ENCODE results near the gene RYR3. TPM values are rescaled to one million over a fixed set of nuclear protein-coding genes. Genes with fewer than 3 reads are reported as not detected.

Gene RYR3
- total RNA-seq, 1 experiment from 2014 or later: not detected

- Histone ChIP-seq H2AFZ (ENCODE audit: low read length) (no peak overlapping the region), H3K27ac (ENCODE audit: low read length) (no peak overlapping the region), H3K4me1 (ENCODE audit: low read length) (no peaks in the 10 kb centered on the region), H3K4me2 (ENCODE audit: low read depth, low read length, poor library complexity, severe bottlenecking) (no peak overlapping the region), H4K20me1 (ENCODE audit: insufficient read depth, low read depth, low read length) (0 out of 2 replicates have a peak, but pooled peaks cover 5% of the 10 kb centered on the region), H3K9me3 (ENCODE audit: low read length) (no peaks in the 10 kb centered on the region), H3K4me3 (ENCODE audit: low read length) (no peak overlapping the region), H3K9me2 (replicated peaks; ENCODE audit: insufficient read depth, low read length) (no peaks in the 10 kb centered on the region), H3K79me2 (ENCODE audit: low read length) (no peaks in the 10 kb centered on the region), H3K36me3 (ENCODE audit: insufficient read depth, low read length) (no peaks in the 10 kb centered on the region), H3K27me3 (ENCODE audit: low read length) (no peaks in the 10 kb centered on the region), H3K9ac (ENCODE audit: low read length) (no peak overlapping the region)
- DNase-seq: no peak
Observed at GRCh38 chr15:33903661-33904060, 592.9 kb downstream of the RYR3 start.

DNA sequence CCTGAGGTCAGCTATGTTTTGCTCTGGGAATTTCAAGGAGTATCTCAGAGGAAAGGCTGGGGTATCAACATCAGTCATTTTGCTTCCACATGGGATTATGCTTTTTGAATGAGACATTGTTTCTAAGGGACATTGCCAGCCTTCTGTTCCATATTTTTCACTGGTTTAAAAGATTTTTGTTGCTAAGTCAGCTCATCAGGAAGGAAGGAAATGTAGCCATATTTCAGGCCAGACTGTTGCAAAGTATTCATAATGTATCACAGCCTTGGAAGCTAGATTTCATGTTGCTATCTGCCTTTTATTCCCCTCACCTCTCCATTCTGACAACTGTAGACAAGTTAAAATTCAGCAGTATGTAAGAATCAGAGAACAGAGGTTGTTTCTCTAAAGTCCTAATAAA is 596.6 kb downstream of the RYR3 start:
- DNase-seq: no peak
- no peaks in the 10 kb centered on the region for H3K9me2 ChIP-seq (replicated peaks; ENCODE audit: insufficient read depth, low read length)
- no peaks in the 10 kb centered on the region for H3K4me1 ChIP-seq (ENCODE audit: low read length)
- H3K4me2 ChIP-seq (ENCODE audit: low read depth, low read length, poor library complexity, severe bottlenecking): no peak overlapping the region
- no peaks in the 10 kb centered on the region for H3K79me2 ChIP-seq (ENCODE audit: low read length)
- H2AFZ ChIP-seq (ENCODE audit: low read length): no peak overlapping the region
- no peak overlapping the region for H3K4me3 ChIP-seq (ENCODE audit: low read length)
- H3K27me3 ChIP-seq (ENCODE audit: low read length): no peaks in the 10 kb centered on the region
- no peak overlapping the region for H3K27ac ChIP-seq (ENCODE audit: low read length)
- no peaks in the 10 kb centered on the region for H3K9me3 ChIP-seq (ENCODE audit: low read length)
- no peaks in the 10 kb centered on the region for H3K36me3 ChIP-seq (ENCODE audit: insufficient read depth, low read length)
- no peak overlapping the region for H3K9ac ChIP-seq (ENCODE audit: low read length)
- 0 out of 2 replicates have a peak, but pooled peaks cover 7% of the 10 kb centered on the region for H4K20me1 ChIP-seq (ENCODE audit: insufficient read depth, low read depth, low read length)

DNA sequence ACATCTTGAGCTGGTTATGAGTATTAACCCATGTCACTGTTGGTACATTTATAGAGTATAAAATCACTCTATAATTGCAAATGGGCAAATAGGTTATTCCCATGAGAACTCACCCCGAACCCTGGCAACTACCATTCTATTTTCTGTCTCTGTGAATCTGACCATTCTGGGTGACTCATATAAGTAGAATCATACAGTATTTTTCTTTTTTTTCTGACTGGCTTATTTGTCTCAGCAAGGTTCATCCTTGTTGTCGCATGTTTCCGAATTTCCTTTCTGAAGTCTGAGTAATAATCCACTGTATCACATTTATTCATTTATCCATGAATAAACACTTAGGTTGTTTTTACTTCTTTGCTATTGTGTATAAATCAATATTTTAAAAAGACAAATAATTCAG is 597.6 kb downstream of the RYR3 start:
- H4K20me1 ChIP-seq (ENCODE audit: insufficient read depth, low read depth, low read length): 0 out of 2 replicates have a peak, but pooled peaks cover 6% of the 10 kb centered on the region
- no peak overlapping the region for H3K4me3 ChIP-seq (ENCODE audit: low read length)
- H3K27ac ChIP-seq (ENCODE audit: low read length): no peak overlapping the region
- H3K79me2 ChIP-seq (ENCODE audit: low read length): no peaks in the 10 kb centered on the region
- H3K4me1 ChIP-seq (ENCODE audit: low read length): no peaks in the 10 kb centered on the region
- no peak for DNase-seq
- no peak overlapping the region for H3K9ac ChIP-seq (ENCODE audit: low read length)
- H3K9me2 ChIP-seq (replicated peaks; ENCODE audit: insufficient read depth, low read length): no peaks in the 10 kb centered on the region
- H3K9me3 ChIP-seq (ENCODE audit: low read length): no peaks in the 10 kb centered on the region
- no peaks in the 10 kb centered on the region for H3K36me3 ChIP-seq (ENCODE audit: insufficient read depth, low read length)
- H3K4me2 ChIP-seq (ENCODE audit: low read depth, low read length, poor library complexity, severe bottlenecking): no peak overlapping the region
- no peaks in the 10 kb centered on the region for H3K27me3 ChIP-seq (ENCODE audit: low read length)
- no peak overlapping the region for H2AFZ ChIP-seq (ENCODE audit: low read length)

DNA sequence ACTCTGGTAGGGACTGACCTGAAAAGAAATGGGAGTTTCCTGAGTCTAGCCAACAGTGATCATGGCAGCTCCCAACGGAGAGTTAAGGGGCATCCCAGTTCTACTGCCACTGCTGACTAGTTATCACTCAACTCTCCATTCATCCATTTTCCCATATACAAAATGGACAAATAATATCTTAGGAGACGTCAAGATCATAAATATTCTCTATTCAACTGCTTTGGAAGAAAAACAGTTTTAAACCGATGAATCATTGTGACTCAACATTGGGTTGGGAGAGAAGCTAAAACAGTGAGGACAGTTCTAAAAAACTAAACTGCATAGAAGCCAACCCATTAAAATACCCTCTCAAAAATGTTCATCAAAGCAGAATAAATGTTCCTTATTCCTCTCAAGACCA is 600.0 kb downstream of the RYR3 start:
- Histone ChIP-seq H3K27ac (ENCODE audit: low read length) (no peak overlapping the region), H3K9me3 (ENCODE audit: low read length) (no peaks in the 10 kb centered on the region), H3K36me3 (ENCODE audit: insufficient read depth, low read length) (no peaks in the 10 kb centered on the region), H3K79me2 (ENCODE audit: low read length) (no peaks in the 10 kb centered on the region), H3K4me1 (ENCODE audit: low read length) (no peaks in the 10 kb centered on the region), H2AFZ (ENCODE audit: low read length) (no peak overlapping the region), H3K27me3 (ENCODE audit: low read length) (no peaks in the 10 kb centered on the region), H3K9ac (ENCODE audit: low read length) (no peak overlapping the region), H3K4me2 (ENCODE audit: low read depth, low read length, poor library complexity, severe bottlenecking) (no peak overlapping the region), H3K4me3 (ENCODE audit: low read length) (no peak overlapping the region), H4K20me1 (ENCODE audit: insufficient read depth, low read depth, low read length) (peaks cover 17% of the 10 kb centered on the region; the same call in 1 of the 2 replicates), H3K9me2 (replicated peaks; ENCODE audit: insufficient read depth, low read length) (no peaks in the 10 kb centered on the region)
- no peak for DNase-seq

DNA sequence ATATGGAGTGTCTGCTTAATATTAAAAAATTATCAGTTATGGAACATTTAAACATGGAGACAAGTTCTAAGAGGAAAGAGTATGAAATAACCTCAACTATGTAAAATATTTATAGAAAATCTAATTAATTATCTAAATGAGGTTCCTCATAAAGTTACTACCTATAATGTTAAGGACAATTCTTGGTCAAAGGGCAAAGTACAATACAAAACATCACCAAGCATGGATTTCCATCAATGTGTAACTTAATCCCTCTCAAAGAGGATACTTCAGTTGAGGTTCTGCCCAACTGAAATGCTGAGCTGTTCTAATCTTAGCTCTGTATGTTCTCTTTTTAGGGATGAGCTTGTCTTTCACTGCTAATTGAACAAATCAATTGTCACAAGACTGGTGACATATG is 601.6 kb downstream of the RYR3 start:
- no peak overlapping the region for H3K27ac ChIP-seq (ENCODE audit: low read length)

DNA sequence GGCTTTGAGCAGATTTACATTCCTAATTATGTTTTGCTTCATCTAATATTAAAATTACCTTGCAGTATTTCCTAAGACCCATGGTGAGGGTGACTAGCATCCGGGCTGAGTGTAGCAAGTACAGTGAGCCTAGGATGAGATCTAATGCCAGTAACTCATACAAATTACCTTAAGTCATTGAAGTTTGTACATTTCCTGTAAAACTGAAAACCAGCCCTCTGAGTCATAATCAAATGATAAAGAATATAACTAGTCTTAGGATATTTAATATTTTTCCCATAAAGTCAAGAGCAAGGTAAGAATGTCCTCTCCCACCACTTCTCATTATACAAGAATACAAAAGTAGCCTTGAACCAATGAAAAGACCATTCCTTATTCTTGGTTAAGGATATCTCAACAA is 602.7 kb downstream of the RYR3 start:
- Histone ChIP-seq H2AFZ (ENCODE audit: low read length) (no peak overlapping the region), H3K4me2 (ENCODE audit: low read depth, low read length, poor library complexity, severe bottlenecking) (no peak overlapping the region), H3K9me2 (replicated peaks; ENCODE audit: insufficient read depth, low read length) (no peaks in the 10 kb centered on the region), H3K79me2 (ENCODE audit: low read length) (no peaks in the 10 kb centered on the region), H3K27ac (ENCODE audit: low read length) (no peak overlapping the region), H3K4me1 (ENCODE audit: low read length) (no peaks in the 10 kb centered on the region), H4K20me1 (ENCODE audit: insufficient read depth, low read depth, low read length) (peaks cover 21% of the 10 kb centered on the region; the same call in 1 of the 2 replicates), H3K9me3 (ENCODE audit: low read length) (no peaks in the 10 kb centered on the region), H3K9ac (ENCODE audit: low read length) (no peak overlapping the region), H3K27me3 (ENCODE audit: low read length) (no peaks in the 10 kb centered on the region), H3K36me3 (ENCODE audit: insufficient read depth, low read length) (no peaks in the 10 kb centered on the region), H3K4me3 (ENCODE audit: low read length) (no peak overlapping the region)
- DNase-seq: no peak

More for the DNA sequence above, 601.6 kb downstream of the RYR3 start:
- no peaks in the 10 kb centered on the region for H3K9me2 ChIP-seq (replicated peaks; ENCODE audit: insufficient read depth, low read length)
- no peak overlapping the region for H3K4me2 ChIP-seq (ENCODE audit: low read depth, low read length, poor library complexity, severe bottlenecking)
- H4K20me1 ChIP-seq (ENCODE audit: insufficient read depth, low read depth, low read length): peaks cover 21% of the 10 kb centered on the region; the same call in 1 of the 2 replicates
- no peak overlapping the region for H3K9ac ChIP-seq (ENCODE audit: low read length)
- H3K27me3 ChIP-seq (ENCODE audit: low read length): no peaks in the 10 kb centered on the region
- no peak for DNase-seq
- no peaks in the 10 kb centered on the region for H3K79me2 ChIP-seq (ENCODE audit: low read length)
- no peak overlapping the region for H3K4me3 ChIP-seq (ENCODE audit: low read length)
- no peaks in the 10 kb centered on the region for H3K36me3 ChIP-seq (ENCODE audit: insufficient read depth, low read length)
- no peaks in the 10 kb centered on the region for H3K9me3 ChIP-seq (ENCODE audit: low read length)
- no peaks in the 10 kb centered on the region for H3K4me1 ChIP-seq (ENCODE audit: low read length)
- no peak overlapping the region for H2AFZ ChIP-seq (ENCODE audit: low read length)

Small RNA genes within 50 kb of the gene (small RNA-seq; reads per million reads assigned to genes)
- not detected for gene RF00019

Other genes starting within 250 kb of the RYR3 start
- gene FMN1, start 116.3 kb upstream of the RYR3 start, total RNA-seq (2014; rRNA removed; shearing (Covaris generic); ENCODE audit: low replicate concordance): 0.47 and 1.1 TPM in 2 replicates

All from Karpas-422 (cell line).